AG20443 (cell line): ENCODE measurements around the gene CD44.

Source experiments
- DNase-seq: peaks from one replicate; pipeline ENCODE4 v3.0.0; 2012; ENCODE audit warnings: low spot score, mixed read lengths

Gene CD44

DNA sequence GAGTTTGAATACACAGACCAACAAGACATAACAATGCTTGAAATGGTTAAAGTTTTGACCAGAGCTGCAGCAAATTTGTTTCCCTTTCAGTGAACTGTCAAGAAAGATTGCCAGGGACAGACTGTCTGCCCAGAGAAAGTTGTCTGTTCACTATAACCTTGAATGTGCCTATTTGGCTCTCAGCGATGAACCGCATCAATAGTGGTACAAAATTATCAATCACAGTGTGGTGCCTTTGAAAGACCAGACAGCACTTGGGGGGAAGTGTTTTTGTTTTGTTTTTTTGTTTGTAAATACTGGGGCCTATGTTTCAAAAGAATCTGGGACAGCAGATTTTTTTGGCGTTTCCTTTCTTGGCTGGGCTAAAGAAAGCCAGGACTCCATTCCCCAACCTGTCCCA lies 123.1 kb downstream of the CD44 start:
- DNase-seq, result no peak

DNA sequence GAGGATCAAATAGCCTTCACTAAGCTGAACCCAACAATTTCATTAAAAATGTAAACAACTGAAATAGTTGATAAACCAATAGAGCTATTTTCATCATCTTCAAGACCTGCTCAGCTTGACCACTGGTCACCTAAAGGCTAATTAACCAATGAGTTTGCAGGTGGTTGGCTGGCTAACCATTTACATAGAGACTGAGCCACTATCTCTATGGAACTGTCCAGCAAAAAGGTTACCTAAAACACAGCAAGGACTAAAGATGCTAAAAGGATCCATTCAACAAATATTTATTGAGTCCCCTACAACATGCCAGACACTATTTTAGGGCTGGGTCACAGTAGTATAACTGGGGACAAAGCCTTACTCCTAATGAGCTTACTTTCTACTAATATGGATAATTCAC lies 123.8 kb downstream of the CD44 start:
- no peak for DNase-seq

DNA sequence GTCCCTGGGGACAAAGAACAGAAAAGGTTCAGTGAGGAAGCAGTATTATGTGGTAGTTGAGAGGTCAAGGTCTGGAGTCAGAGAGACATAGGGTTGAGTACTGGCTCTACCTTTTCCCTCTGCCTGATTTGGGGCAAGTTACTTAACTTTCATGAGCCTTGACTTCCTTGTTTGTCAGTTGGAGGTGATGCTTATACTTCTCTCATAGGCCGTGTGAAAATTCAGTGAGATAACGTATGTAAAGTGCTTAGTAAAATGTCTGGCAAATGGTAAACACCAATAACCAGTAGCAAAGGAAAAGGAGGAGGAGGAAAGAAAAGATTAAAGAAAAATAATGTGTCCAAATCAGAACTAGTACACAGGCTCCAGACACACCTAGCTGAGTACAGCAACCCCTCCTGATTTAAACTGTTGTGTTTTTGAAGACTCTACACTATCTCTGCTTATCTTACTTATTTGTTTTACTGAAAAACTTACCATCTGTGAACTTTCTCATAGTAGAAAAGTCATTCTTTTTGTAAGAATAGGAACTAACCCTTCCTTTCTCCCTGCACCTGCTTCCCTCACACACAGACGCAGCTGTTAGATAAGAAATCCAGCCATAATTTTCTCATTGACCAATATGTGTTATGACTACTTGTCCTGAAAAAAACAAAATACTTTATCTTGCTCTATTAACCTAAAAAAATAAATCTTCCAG lies 126.9 kb downstream of the CD44 start:
- DNase-seq, result no peak

DNA sequence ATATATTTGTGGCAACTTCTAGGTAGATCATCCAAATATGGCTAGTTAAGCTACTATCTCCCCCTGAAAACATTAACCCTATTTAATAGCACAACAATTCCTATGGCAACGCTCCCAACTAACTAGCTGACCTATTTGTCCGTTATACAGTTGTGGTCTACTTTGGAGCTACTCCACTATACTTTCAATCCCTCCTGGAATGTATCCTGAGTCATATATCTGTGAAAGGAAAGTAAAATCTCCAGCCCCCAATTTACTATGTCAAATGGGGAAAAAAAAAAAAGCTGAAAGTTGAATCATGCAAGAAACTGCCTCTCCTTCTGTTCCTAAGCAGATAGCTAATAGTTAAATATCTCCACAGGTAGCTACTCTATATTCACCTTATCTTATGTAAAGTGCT lies 128.5 kb downstream of the CD44 start:
- peak; percentile 40 for DNase-seq

GRCh38 chr11:35270342-35270741 lies 131.4 kb downstream of the CD44 start:
- DNase-seq, result no peak

DNA sequence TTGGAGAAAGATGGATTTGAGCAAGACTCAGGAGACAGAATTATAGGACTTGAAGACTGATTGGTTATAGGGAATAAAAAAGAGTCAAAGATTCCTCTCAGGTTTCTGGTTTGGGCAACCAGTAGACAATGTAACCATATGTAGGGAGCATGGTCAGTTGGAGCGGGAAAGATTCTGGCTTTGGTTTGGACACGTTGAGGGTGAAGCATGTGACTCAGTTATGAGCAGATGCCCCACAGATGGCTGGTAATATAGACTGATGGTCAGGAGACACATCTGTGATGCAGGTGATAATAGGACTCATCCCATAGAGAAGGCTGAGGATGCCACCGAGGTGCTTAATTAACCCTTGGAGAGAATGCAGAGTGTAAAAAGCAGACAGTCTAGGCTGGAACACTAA lies 132.1 kb downstream of the CD44 start:
- no peak for DNase-seq

GRCh38 chr11:35272391-35272902 lies 133.5 kb downstream of the CD44 start:
- DNase-seq, result no peak

DNA sequence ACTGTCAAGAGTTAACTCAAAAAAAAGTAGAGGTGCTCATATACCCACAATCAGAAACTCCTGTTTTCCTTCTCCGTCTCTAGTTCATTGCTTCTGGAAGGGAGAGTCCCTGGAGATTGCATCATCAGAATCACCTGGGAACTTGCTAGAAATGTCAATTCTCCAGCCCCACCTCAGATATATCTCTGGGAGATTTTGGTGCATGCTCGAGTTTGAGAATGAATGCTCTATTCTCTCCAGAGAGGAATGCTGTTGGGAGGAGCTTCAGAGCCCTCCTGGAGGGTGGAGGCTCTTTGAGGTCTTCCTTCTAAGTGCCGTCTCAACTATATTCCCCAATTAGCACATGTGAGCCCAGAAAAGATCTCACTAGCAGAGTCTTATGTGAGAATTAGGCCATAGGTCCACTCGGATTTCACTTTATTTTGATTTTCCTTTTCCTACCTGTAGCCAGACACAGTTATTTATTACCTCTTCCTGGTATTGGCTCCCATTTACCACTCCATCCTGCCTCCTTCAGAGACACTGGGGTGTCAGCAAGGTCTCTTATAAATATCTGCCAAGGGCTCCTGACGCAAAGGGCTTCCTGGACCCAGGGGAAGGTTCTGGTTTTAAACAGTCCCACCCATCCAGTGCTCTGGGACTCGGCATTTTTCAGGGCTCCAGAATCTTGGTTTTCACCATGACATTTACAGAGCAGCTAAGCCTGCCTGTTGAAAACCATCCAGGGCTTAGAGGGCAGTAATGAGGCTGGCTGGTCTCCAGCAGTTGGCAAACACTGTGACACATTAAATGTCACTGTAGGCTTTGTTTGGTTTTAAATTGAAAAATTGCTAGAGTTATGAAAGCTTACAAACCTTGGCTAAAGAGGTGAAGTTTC lies 136.2 kb downstream of the CD44 start:
- DNase-seq, result peak; percentile 54

DNA sequence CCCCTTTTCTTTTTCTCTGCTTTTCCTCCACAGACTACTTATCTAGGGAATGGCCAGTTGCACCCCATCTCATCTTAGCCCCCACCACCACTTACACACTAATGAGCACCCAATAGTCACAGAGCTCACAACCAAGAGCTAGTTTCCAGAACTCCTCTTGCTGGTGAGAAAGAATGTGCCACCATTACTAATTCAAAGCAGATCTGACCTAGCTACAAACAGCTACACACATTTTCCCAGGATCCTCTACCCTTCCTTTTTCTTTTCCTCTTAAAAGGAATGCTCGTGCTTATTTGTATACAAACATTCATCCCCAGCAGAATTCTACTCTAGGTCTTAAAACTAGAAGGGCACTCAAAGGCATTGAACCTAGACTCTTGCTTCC lies 136.8 kb downstream of the CD44 start:
- peak; percentile 18 for DNase-seq

GRCh38 chr11:35276396-35277145 lies 137.6 kb downstream of the CD44 start:
- DNase-seq, result peak; percentile 31

GRCh38 chr11:35277827-35278226 lies 138.9 kb downstream of the CD44 start:
- DNase-seq, result no peak

GRCh38 chr11:35280727-35281126 lies 141.8 kb downstream of the CD44 start:
- no peak for DNase-seq

- DNase-seq, result no peak
These were observed 142.3 kb downstream of the CD44 start for GRCh38 chr11:35281169-35281688.
